Mesendoderm (in vitro differentiated cells): ENCODE data around the gene RBKS.

Source experiments
- DNase-seq: peaks from one replicate; pipeline ENCODE4 v3.0.0; 2013
- H2AK5ac ChIP-seq: 2 replicates; pipeline ENCODE4 v1.6.1; 2013; ENCODE audit warnings: low read length, inconsistent platforms
- H2BK120ac ChIP-seq: 2 replicates; pipeline ENCODE4 v1.6.1; 2013; ENCODE audit warnings: low read depth, mild to moderate bottlenecking, low read length, moderate library complexity, mixed read lengths
- H2BK15ac ChIP-seq: replicated peaks from 2 replicates; pipeline ENCODE4 v1.6.1; 2013; ENCODE audit warnings: low read depth, mild to moderate bottlenecking, moderate library complexity
- H2BK5ac ChIP-seq: 2 replicates; pipeline ENCODE4 v1.6.1; 2013; ENCODE audit warnings: low read length, inconsistent platforms
- H3K18ac ChIP-seq: 2 replicates; pipeline ENCODE4 v1.6.1; 2013; ENCODE audit warnings: mild to moderate bottlenecking, low read length, mixed read lengths
- H3K23ac ChIP-seq: one replicate; pipeline ENCODE4 v1.6.1; 2013; ENCODE audit warnings: low read length
- H3K27ac ChIP-seq: 2 replicates; pipeline ENCODE4 v1.5.1; 2013; ENCODE audit warnings: low read depth, mild to moderate bottlenecking, inconsistent platforms, low read length, moderate library complexity
- H3K27me3 ChIP-seq: 2 replicates; pipeline ENCODE4 v1.6.1; 2013; ENCODE audit warnings: low read length, control low read depth, mild to moderate bottlenecking, inconsistent platforms; ENCODE audit not compliant: insufficient read depth, poor library complexity
- H3K36me3 ChIP-seq: 2 replicates; pipeline ENCODE4 v1.6.1; 2013; ENCODE audit warnings: low read length, inconsistent platforms; ENCODE audit not compliant: control insufficient read depth, insufficient read depth
- H3K4ac ChIP-seq: one replicate; pipeline ENCODE4 v1.6.1; 2013; ENCODE audit warnings: low read depth, mild to moderate bottlenecking, low read length, moderate library complexity
- H3K4me1 ChIP-seq: 2 replicates; pipeline ENCODE4 v1.6.1; 2013; ENCODE audit warnings: low read depth, low read length, inconsistent platforms; ENCODE audit not compliant: control insufficient read depth
- H3K4me2 ChIP-seq: 2 replicates; pipeline ENCODE4 v1.6.1; 2013; ENCODE audit warnings: low read length
- H3K4me3 ChIP-seq: 2 replicates; pipeline ENCODE4 v1.5.1; 2013; ENCODE audit warnings: mild to moderate bottlenecking, low read length
- H3K56ac ChIP-seq: one replicate; pipeline ENCODE4 v1.6.1; 2013; ENCODE audit warnings: low read length
- H3K79me1 ChIP-seq: 2 replicates; pipeline ENCODE4 v1.6.1; 2013; ENCODE audit warnings: low read length, inconsistent platforms
- H3K79me2 ChIP-seq: 2 replicates; pipeline ENCODE4 v1.6.1; 2013; ENCODE audit warnings: mild to moderate bottlenecking, low read length; ENCODE audit not compliant: control insufficient read depth, insufficient read depth
- H3K9ac ChIP-seq: 2 replicates; pipeline ENCODE4 v1.6.1; 2013; ENCODE audit warnings: low read length, inconsistent platforms
- H4K5ac ChIP-seq: one replicate; pipeline ENCODE4 v1.6.1; 2013; ENCODE audit warnings: low read length
- H4K8ac ChIP-seq: one replicate; pipeline ENCODE4 v1.6.1; 2013; ENCODE audit warnings: low read depth, mild to moderate bottlenecking, control low read depth, low read length, moderate library complexity
- WGBS: extraction: QIAGEN DNeasy Blood & Tissue Kit; methylation state at CpG from one replicate; pipeline ENCODE4 v1.1.7; 2013; ENCODE audit warnings: low lambda C conversion rate, missing lambda C conversion rate; ENCODE audit not compliant: insufficient coverage; ENCODE audit errors: extremely low coverage; 5-methylcytosine and 5-hydroxymethylcytosine counted together

RBKS gene

DNA sequence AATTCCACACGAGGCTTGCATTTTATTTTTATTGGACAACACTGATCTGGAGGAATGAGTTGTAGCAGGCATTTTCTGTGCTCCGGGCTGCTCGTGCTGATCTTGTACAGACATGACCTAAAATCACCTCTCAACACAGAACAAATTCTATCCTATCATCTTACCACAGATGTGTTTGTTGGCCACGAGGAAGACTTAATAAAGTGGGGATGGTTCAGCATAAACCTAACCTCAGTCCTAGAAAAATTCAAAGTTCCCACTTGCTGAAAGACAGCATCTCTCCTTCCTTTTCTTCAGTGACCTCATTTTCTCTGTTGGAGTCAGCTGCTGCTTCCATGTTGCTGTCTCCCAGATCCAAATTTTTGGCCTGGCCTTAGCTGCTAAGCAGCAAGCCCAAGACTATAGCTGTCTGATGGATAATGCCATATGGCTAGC is 45.3 kb downstream of the RBKS start:
- no peak overlapping the region for H3K4me3 ChIP-seq
- H3K56ac ChIP-seq = no peak overlapping the region
- no peak overlapping the region for H3K4me2 ChIP-seq
- no peak overlapping the region for H3K23ac ChIP-seq
- H3K27ac ChIP-seq = no peak overlapping the region
- no peak overlapping the region for H3K18ac ChIP-seq
- H3K36me3 ChIP-seq = no peaks in the 10 kb centered on the region
- no peak overlapping the region for H4K5ac ChIP-seq
- no CpG with 5 or more reads among the region's 4 CpGs for WGBS
- no peak overlapping the region for H2BK120ac ChIP-seq
- H4K8ac ChIP-seq = no peak overlapping the region
- no peaks in the 10 kb centered on the region for H3K4me1 ChIP-seq
- H3K9ac ChIP-seq = no peak overlapping the region
- no peak overlapping the region for H2BK15ac ChIP-seq
- H3K79me1 ChIP-seq = no peaks in the 10 kb centered on the region
- no peak overlapping the region for H3K4ac ChIP-seq
- H3K27me3 ChIP-seq = no peaks in the 10 kb centered on the region
- H2AK5ac ChIP-seq = no peak overlapping the region
- H3K79me2 ChIP-seq = no peaks in the 10 kb centered on the region
- DNase-seq = no peak
- H2BK5ac ChIP-seq = no peak overlapping the region

GRCh38 chr2:27843992-27844391 is 46.2 kb downstream of the RBKS start:
- H3K4me1 ChIP-seq = no peaks in the 10 kb centered on the region

DNA sequence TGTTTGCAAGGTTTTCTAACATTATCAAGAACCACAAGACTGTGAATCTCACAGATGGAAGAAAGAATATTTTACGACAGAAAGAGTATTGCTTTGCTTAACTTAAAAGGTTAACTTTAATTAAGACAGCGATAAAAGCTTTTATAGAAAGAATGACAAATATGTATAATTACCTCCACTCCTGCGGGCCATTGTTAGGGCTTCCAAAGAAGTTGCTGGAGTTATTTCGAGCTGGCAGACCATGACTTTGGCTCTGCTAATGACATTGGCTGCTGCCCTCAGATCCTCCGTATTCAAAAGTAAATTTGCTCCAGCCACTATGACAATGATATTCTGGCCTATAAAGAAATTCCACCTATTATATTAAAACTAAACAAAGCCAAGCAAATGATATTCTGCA is 47.3 kb downstream of the RBKS start:
- no peaks in the 10 kb centered on the region for H3K79me1 ChIP-seq
- H2BK5ac ChIP-seq = no peak overlapping the region
- no peak overlapping the region for H3K18ac ChIP-seq
- DNase-seq = no peak
- H3K79me2 ChIP-seq = no peaks in the 10 kb centered on the region
- H2BK120ac ChIP-seq = no peak overlapping the region
- no peak overlapping the region for H3K56ac ChIP-seq
- H3K9ac ChIP-seq = no peak overlapping the region
- H3K4ac ChIP-seq = no peak overlapping the region
- H3K27me3 ChIP-seq = no peaks in the 10 kb centered on the region
- H3K4me1 ChIP-seq = no peaks in the 10 kb centered on the region
- no peak overlapping the region for H2BK15ac ChIP-seq
- WGBS = no CpG with 5 or more reads among the region's 5 CpGs
- H3K27ac ChIP-seq = no peak overlapping the region
- no peak overlapping the region for H2AK5ac ChIP-seq
- no peak overlapping the region for H4K8ac ChIP-seq
- no peak overlapping the region for H3K23ac ChIP-seq
- no peaks in the 10 kb centered on the region for H3K36me3 ChIP-seq
- H3K4me3 ChIP-seq = no peak overlapping the region
- no peak overlapping the region for H4K5ac ChIP-seq
- no peak overlapping the region for H3K4me2 ChIP-seq

More at GRCh38 chr2:27843992-27844391, 46.2 kb downstream of the RBKS start:
- Histone ChIP-seq H3K4ac (no peak overlapping the region), H3K4me3 (no peak overlapping the region), H3K18ac (no peak overlapping the region), H3K27me3 (no peaks in the 10 kb centered on the region), H3K23ac (no peak overlapping the region), H3K79me1 (no peaks in the 10 kb centered on the region), H3K4me2 (no peak overlapping the region), H4K8ac (no peak overlapping the region), H3K56ac (no peak overlapping the region), H3K36me3 (no peaks in the 10 kb centered on the region), H2BK5ac (no peak overlapping the region), H2AK5ac (no peak overlapping the region), H3K27ac (no peak overlapping the region), H3K9ac (no peak overlapping the region), H4K5ac (no peak overlapping the region), H3K79me2 (no peaks in the 10 kb centered on the region), H2BK120ac (no peak overlapping the region), H2BK15ac (no peak overlapping the region)
- WGBS = no CpG with 5 or more reads among the region's 7 CpGs
- DNase-seq = peak; percentile 50

- Histone ChIP-seq H3K4me2 (no peak overlapping the region), H3K9ac (no peak overlapping the region), H3K4me1 (no peaks in the 10 kb centered on the region), H3K79me2 (no peaks in the 10 kb centered on the region), H3K36me3 (no peaks in the 10 kb centered on the region), H2BK120ac (no peak overlapping the region), H2AK5ac (no peak overlapping the region), H4K8ac (no peak overlapping the region), H3K27me3 (no peaks in the 10 kb centered on the region), H3K56ac (no peak overlapping the region), H3K23ac (no peak overlapping the region), H3K18ac (no peak overlapping the region), H3K27ac (no peak overlapping the region), H3K79me1 (no peaks in the 10 kb centered on the region), H2BK5ac (no peak overlapping the region), H3K4ac (no peak overlapping the region), H2BK15ac (no peak overlapping the region), H3K4me3 (no peak overlapping the region), H4K5ac (no peak overlapping the region)
- no CpG with 5 or more reads among the region's 3 CpGs for WGBS
- no peak for DNase-seq
Measured at GRCh38 chr2:27839022-27839618, 51.1 kb downstream of the RBKS start.

DNA sequence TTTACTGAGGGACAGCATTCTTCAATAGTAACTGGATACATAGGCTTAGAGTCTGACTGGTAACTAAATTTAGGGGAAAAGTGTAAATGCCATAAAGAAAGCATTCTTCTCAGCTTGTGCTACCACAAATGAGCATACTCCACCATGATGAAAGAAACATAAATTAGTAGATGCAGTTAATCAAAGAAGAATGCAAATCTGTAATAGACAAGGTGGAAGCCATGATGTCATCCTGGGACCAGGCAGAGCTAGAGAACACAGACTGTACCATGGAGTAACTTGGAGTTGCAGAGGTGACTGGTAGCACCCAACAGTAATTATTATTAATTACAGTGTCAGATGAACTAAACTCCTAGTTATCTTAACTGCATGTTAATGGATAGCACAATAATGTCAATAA is 51.7 kb downstream of the RBKS start:
- no peak overlapping the region for H2BK120ac ChIP-seq
- no peak overlapping the region for H4K8ac ChIP-seq
- no peak overlapping the region for H3K4ac ChIP-seq
- no peaks in the 10 kb centered on the region for H3K36me3 ChIP-seq
- no peak overlapping the region for H4K5ac ChIP-seq
- H3K27ac ChIP-seq = no peak overlapping the region
- no peak overlapping the region for H3K56ac ChIP-seq
- H2AK5ac ChIP-seq = no peak overlapping the region
- no peak overlapping the region for H3K4me3 ChIP-seq
- DNase-seq = no peak
- no peak overlapping the region for H3K9ac ChIP-seq
- H3K18ac ChIP-seq = no peak overlapping the region
- no peaks in the 10 kb centered on the region for H3K79me1 ChIP-seq
- no peak overlapping the region for H2BK15ac ChIP-seq
- no peak overlapping the region for H3K4me2 ChIP-seq
- H3K23ac ChIP-seq = no peak overlapping the region
- no peaks in the 10 kb centered on the region for H3K79me2 ChIP-seq
- no peaks in the 10 kb centered on the region for H3K27me3 ChIP-seq
- H3K4me1 ChIP-seq = peaks cover 3% of the 10 kb centered on the region
- H2BK5ac ChIP-seq = no peak overlapping the region

GRCh38 chr2:27833931-27834330 is 56.3 kb downstream of the RBKS start:
- DNase-seq = peak; percentile 89
- Histone ChIP-seq H3K56ac (no peak overlapping the region), H3K4me3 (no peak overlapping the region), H2BK120ac (no peak overlapping the region), H3K27ac (no peak overlapping the region), H2BK15ac (no peak overlapping the region), H4K8ac (no peak overlapping the region), H3K4me1 (peaks cover 3% of the 10 kb centered on the region), H2AK5ac (no peak overlapping the region), H3K36me3 (no peaks in the 10 kb centered on the region), H3K9ac (no peak overlapping the region), H3K23ac (no peak overlapping the region), H2BK5ac (no peak overlapping the region), H4K5ac (no peak overlapping the region), H3K4me2 (no peak overlapping the region), H3K4ac (no peak overlapping the region), H3K79me2 (no peaks in the 10 kb centered on the region), H3K27me3 (no peaks in the 10 kb centered on the region), H3K79me1 (no peaks in the 10 kb centered on the region), H3K18ac (no peak overlapping the region)
- no CpG with 5 or more reads among the region's 1 CpG for WGBS
